ENCODE measurements around the gene CRYGD.

Gene CRYGD

GRCh38 chr2:208163489-208163888 is 39.2 kb upstream of the CRYGD start, which contains the start of gene CRYGA:
Gene CRYGA (minus strand): TSS chr2:208163589. CDS start chr2:208163556, 33 bp downstream.
- no peak within 1 kb of the TSS for H3K27ac ChIP-seq (ENCODE audit: extremely low read depth, low read depth, low read length)
- no peaks in the 10 kb centered on the region for H3K9me3 ChIP-seq (ENCODE audit: control insufficient read depth, insufficient read depth, low read depth, low read length)
- no peak within 1 kb of the TSS for H3K4me3 ChIP-seq (ENCODE audit: low read depth, low read length)
- no peaks in the 10 kb centered on the region for H3K4me1 ChIP-seq (ENCODE audit: control insufficient read depth, insufficient read depth, low read length)
- TF ChIP-seq ZNF239 (tag by site-specific recombination; IDR thresholded peaks at IDR 0.05): no peak
- TF ChIP-seq, protein P1, sequence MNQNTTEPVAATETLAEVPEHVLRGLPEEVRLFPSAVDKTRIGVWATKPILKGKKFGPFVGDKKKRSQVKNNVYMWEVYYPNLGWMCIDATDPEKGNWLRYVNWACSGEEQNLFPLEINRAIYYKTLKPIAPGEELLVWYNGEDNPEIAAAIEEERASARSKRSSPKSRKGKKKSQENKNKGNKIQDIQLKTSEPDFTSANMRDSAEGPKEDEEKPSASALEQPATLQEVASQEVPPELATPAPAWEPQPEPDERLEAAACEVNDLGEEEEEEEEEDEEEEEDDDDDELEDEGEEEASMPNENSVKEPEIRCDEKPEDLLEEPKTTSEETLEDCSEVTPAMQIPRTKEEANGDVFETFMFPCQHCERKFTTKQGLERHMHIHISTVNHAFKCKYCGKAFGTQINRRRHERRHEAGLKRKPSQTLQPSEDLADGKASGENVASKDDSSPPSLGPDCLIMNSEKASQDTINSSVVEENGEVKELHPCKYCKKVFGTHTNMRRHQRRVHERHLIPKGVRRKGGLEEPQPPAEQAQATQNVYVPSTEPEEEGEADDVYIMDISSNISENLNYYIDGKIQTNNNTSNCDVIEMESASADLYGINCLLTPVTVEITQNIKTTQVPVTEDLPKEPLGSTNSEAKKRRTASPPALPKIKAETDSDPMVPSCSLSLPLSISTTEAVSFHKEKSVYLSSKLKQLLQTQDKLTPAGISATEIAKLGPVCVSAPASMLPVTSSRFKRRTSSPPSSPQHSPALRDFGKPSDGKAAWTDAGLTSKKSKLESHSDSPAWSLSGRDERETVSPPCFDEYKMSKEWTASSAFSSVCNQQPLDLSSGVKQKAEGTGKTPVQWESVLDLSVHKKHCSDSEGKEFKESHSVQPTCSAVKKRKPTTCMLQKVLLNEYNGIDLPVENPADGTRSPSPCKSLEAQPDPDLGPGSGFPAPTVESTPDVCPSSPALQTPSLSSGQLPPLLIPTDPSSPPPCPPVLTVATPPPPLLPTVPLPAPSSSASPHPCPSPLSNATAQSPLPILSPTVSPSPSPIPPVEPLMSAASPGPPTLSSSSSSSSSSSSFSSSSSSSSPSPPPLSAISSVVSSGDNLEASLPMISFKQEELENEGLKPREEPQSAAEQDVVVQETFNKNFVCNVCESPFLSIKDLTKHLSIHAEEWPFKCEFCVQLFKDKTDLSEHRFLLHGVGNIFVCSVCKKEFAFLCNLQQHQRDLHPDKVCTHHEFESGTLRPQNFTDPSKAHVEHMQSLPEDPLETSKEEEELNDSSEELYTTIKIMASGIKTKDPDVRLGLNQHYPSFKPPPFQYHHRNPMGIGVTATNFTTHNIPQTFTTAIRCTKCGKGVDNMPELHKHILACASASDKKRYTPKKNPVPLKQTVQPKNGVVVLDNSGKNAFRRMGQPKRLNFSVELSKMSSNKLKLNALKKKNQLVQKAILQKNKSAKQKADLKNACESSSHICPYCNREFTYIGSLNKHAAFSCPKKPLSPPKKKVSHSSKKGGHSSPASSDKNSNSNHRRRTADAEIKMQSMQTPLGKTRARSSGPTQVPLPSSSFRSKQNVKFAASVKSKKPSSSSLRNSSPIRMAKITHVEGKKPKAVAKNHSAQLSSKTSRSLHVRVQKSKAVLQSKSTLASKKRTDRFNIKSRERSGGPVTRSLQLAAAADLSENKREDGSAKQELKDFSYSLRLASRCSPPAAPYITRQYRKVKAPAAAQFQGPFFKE (tag by site-specific recombination; IDR thresholded peaks at IDR 0.05; ENCODE audit: borderline replicate concordance): no peak
- no peak for TF ChIP-seq ZNF121 (tag by site-specific recombination; IDR thresholded peaks at IDR 0.05)
- TF ChIP-seq ZNF544 (tag by site-specific recombination; IDR thresholded peaks at IDR 0.05): no peak
- TF ChIP-seq SCRT2 (tag by site-specific recombination; IDR thresholded peaks at IDR 0.05): no peak
- no peak for TF ChIP-seq BCL11A (tag by site-specific recombination; IDR thresholded peaks at IDR 0.05; ENCODE audit: low read depth)
- no peak for TF ChIP-seq MZF1 (tag by site-specific recombination; IDR thresholded peaks at IDR 0.05; ENCODE audit: borderline replicate concordance)
- ChIA-PET CTCF (no interaction called here), POLR2A (no interaction called here)
- no peaks in the 10 kb centered on the region for H3K36me3 ChIP-seq (ENCODE audit: control insufficient read depth in 2 of 2, insufficient read depth in 1 of 2, low read length in 2 of 2)

- ChIA-PET POLR2A (no interaction called here), CTCF (interaction anchor here (1.5 kb wide), 1 partner anchor 19 kb away, joined by 8 read pairs; no protein-coding TSS in a partner anchor)
- no peak overlapping the region for H3K4me3 ChIP-seq (ENCODE audit: low read depth, low read length)
- H3K36me3 ChIP-seq (ENCODE audit: control insufficient read depth in 2 of 2, insufficient read depth in 1 of 2, low read length in 2 of 2): no peaks in the 10 kb centered on the region
- H3K4me1 ChIP-seq (ENCODE audit: control insufficient read depth, insufficient read depth, low read length): no peaks in the 10 kb centered on the region
- no peak overlapping the region for H3K27ac ChIP-seq (ENCODE audit: extremely low read depth, low read depth, low read length)
- TF ChIP-seq, protein P2, sequence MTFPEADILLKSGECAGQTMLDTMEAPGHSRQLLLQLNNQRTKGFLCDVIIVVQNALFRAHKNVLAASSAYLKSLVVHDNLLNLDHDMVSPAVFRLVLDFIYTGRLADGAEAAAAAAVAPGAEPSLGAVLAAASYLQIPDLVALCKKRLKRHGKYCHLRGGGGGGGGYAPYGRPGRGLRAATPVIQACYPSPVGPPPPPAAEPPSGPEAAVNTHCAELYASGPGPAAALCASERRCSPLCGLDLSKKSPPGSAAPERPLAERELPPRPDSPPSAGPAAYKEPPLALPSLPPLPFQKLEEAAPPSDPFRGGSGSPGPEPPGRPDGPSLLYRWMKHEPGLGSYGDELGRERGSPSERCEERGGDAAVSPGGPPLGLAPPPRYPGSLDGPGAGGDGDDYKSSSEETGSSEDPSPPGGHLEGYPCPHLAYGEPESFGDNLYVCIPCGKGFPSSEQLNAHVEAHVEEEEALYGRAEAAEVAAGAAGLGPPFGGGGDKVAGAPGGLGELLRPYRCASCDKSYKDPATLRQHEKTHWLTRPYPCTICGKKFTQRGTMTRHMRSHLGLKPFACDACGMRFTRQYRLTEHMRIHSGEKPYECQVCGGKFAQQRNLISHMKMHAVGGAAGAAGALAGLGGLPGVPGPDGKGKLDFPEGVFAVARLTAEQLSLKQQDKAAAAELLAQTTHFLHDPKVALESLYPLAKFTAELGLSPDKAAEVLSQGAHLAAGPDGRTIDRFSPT (tag by site-specific recombination; IDR thresholded peaks at IDR 0.05): no peak
- no peak for TF ChIP-seq ZNF223 (tag by site-specific recombination; IDR thresholded peaks at IDR 0.05)
- no peak for TF ChIP-seq ZNF660 (tag by site-specific recombination; IDR thresholded peaks at IDR 0.05)
- TF ChIP-seq, protein P3, sequence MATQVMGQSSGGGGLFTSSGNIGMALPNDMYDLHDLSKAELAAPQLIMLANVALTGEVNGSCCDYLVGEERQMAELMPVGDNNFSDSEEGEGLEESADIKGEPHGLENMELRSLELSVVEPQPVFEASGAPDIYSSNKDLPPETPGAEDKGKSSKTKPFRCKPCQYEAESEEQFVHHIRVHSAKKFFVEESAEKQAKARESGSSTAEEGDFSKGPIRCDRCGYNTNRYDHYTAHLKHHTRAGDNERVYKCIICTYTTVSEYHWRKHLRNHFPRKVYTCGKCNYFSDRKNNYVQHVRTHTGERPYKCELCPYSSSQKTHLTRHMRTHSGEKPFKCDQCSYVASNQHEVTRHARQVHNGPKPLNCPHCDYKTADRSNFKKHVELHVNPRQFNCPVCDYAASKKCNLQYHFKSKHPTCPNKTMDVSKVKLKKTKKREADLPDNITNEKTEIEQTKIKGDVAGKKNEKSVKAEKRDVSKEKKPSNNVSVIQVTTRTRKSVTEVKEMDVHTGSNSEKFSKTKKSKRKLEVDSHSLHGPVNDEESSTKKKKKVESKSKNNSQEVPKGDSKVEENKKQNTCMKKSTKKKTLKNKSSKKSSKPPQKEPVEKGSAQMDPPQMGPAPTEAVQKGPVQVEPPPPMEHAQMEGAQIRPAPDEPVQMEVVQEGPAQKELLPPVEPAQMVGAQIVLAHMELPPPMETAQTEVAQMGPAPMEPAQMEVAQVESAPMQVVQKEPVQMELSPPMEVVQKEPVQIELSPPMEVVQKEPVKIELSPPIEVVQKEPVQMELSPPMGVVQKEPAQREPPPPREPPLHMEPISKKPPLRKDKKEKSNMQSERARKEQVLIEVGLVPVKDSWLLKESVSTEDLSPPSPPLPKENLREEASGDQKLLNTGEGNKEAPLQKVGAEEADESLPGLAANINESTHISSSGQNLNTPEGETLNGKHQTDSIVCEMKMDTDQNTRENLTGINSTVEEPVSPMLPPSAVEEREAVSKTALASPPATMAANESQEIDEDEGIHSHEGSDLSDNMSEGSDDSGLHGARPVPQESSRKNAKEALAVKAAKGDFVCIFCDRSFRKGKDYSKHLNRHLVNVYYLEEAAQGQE (tag by site-specific recombination; IDR thresholded peaks at IDR 0.05): no peak
- no peak for TF ChIP-seq ZNF350 (tag by site-specific recombination; IDR thresholded peaks at IDR 0.05)
- no peak for TF ChIP-seq ZNF558 (tag by site-specific recombination; IDR thresholded peaks at IDR 0.05)
- TF ChIP-seq ZNF624 (tag by site-specific recombination; IDR thresholded peaks at IDR 0.05): no peak
- TF ChIP-seq ZNF146 (tag by site-specific recombination; IDR thresholded peaks at IDR 0.05): no peak
- H3K9me3 ChIP-seq (ENCODE audit: control insufficient read depth, insufficient read depth, low read depth, low read length): no peaks in the 10 kb centered on the region
These were observed 32.1 kb upstream of the CRYGD start for GRCh38 chr2:208156439-208156838.

Data from HEK293 (cell line).